Inflammatory macrophage (primary cell): ENCODE data around the gene TUSC2.

Experiments used
- DNase-seq, 2 donors: peaks; one replicate each; pipeline ENCODE4 v3.0.0-alpha.2; 2020 to 2022
- total RNA-seq, 18 experiments: gene quantifications; one replicate each; lab custom pipeline; 2026; ENCODE audit warnings: mixed read lengths in 6 of 18, inconsistent platforms in 2 of 18; lab: John Stamatoyannopoulos, UW

Gene TUSC2, protein sequence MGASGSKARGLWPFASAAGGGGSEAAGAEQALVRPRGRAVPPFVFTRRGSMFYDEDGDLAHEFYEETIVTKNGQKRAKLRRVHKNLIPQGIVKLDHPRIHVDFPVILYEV
- total RNA-seq = 9.5 to 35.8 (median 21.1) reads per million in 18 experiments

DNA sequence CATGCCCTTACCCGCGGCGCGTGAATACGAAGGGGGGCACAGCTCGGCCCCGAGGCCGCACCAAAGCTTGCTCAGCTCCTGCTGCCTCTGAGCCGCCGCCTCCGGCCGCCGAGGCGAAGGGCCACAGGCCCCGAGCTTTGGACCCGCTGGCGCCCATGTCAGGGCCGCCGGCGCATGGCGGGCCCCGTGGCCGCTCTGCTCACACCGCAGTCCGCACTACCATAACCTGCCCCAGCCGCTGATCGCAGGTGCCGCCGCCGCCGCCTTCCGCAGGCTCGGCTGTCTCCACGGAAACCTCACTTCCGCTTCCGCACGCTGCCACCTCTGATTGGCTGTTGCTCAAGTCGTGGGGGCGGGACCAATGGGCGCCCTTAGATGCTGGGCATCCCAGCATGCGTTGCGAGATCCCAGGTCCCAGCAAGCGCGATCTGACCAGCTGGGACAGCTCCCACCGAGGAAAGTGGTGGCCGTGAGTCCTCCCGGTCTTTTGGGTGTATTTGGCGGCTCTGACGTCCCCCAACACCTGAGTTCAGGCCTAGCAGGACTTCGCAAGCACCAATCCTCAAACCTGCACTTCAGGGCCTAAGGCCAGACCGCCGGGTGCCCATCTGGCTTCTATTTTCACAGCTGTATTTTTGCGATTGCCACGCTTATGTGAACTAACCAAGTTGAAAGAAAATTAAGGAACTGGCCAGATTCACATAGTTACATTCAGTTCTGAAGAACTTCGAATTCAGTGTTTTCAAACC lies at the start of gene TUSC2:
Gene TUSC2 (minus strand): TSS at position 281 of the 749 bp plus-strand sequence. CDS start 124 bp downstream, at position 157.
- peak; percentile 97 to 98 for DNase-seq

DNA sequence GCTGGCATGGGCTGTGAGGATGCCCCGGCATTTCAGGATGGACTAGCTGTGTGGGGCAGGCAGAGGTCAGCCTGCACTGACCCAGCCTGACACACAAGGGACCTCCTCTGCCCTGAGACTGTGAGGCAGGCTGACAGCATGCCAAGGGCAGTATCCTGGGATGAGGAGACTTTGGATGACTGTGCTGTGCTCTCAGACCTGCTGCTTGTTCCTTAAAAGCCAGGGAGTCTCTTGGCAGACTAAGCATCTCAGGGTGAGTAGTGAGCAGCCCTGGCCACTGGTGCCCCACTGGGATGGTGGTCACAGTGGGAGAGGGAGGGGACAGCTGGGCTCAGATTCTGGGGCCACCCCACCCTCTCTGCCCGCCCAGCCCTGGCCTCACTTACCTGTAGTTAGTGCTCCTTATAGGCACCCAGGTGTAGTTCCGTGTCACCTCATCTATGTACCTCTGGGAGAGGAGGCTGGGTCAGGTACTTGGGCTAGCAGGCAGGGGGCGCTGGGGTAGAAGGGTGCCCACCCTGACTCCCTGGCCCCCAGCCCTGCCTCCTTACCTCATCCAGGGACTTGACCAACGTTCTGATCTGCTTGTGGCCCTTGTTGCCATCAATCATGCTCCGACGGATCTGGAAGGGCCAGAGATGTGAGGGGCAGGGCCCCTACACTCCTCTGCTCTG lies 47.4 kb upstream of the TUSC2 start:
- no peak for DNase-seq

DNA sequence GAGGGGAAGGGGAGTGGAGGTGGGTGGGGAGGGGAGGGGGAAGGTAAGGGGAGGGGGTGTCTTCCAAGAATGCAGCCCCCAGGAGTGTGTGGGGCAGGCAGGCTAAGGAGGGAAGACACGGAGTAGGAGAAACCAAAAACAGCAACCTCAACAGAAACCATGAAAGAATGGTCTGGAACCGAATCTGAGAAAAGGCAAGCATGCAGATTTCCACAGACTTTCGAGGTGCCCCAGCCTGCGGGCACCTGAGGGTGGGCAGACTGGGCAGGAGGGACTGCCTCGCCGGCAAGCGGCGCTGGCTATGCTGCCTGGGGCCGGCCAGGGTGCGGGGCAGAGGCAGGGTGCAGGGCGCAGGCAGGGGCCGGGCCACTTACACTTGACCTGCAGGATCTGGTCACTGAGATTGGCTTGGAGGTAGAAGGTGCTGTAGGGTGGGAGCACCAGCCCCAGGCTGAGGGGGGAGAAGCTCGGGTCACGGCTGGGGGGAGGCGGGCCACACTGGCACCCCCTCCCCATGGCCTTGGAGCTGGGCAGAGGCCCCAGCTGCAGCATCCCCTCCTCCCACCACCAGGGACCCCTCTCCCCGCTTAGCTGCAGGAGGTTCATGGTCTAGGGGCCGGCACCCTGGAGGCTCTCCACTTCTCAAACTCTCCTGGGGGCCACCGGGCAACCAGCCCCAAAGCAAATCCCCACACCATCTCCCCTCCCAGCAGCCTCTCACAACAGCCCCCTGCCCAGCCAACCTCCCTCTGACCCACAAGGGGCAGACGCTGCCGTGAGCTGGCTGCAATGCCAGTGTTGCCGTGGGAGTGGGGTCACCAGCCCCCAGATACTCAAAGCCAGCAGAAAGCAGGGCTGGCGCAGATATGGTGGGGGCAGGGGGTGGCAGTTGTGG lies 46.6 kb upstream of the TUSC2 start:
- no peak for DNase-seq

DNA sequence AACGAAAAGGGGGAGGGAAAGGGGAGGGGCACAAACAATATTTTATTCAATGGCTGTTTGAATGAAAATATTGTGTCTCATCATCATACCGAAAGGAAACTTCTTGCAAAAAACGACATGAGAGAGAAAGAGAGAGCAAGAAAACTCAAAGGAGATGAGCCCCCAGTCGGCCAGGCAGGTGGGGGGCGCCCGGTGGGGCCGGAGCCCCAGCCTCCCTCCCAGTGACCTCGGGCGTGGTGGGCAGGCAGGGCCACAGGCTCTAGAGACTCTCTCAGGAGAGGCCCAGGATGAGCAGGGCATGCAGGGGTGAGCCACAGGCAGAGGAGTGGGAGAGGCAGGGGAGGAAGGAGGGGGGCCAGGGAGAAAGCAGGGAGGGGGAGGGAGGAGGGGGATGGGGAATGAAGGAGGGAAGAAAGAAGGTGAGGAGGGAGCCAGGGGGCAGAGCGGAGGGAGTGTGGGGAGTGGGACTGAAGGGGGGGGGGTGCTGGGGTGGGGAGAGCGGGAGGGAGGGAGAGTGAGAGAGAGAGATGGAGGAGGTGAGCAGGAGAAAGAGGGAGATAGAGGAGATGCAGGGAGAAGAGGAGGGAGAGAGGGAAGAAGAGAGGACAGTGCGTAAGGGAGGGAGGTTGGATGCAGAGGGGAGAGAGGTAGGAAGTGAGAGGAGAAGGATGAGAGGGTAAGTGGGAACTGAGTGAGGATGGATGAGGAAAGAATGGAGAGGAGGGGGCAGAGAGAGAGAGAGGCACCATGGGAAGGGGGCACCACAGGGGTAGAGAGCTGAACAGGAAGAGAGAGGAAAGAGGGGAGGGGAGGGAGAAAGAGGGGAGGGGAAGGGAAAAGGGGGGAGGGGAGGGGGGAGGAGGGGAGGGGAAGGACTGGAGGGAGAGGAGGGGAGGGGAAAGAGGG lies 45.4 kb upstream of the TUSC2 start:
- DNase-seq = no peak

DNA sequence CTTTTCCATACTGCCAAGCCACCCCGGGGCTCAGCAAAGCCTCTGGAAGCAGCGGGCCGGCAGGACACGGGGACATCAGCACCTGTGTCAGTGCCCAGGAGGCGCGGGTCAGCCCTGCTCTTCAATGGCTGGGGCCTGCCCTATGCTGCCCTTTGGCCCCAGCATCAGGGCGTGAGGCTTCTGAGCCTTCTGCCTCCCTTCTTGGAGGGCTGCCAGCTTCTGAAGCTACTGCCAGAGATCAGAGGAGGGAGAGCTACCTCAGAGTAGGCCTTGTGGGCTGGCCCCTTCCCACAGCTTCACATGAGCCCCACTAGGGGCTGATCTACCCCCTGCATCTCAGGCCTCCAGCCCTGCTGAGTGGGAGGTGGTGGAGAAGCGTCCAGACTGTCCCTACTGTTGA lies 44.3 kb upstream of the TUSC2 start:
- DNase-seq = no peak

DNA sequence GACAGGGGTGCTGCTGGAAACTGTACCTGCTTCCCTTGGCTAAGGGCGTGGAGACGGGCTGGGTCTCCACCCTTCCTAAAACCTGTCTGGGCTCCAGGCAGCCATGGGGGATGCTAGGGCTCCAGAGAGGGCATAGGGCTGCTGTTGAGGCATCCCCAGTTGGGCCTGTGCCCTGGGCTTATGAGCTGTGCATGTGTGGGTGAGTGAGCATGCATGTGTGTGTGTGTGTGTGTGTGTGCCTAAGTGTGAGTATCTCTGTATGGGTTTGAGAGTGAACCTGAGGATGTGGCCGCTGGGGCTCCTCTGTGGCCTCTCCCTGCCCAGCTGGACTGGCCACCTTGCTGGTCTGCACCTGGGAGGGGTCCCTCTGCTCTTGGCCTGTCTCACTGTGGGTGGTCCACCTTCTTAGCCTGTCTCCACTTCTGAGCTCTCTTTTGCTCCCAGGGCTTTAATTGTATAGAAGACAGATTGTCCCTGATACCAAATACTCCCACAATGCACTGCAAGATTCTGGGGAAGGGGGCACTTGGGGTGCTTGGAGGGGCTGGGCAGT lies 43.2 kb upstream of the TUSC2 start:
- no peak for DNase-seq

DNA sequence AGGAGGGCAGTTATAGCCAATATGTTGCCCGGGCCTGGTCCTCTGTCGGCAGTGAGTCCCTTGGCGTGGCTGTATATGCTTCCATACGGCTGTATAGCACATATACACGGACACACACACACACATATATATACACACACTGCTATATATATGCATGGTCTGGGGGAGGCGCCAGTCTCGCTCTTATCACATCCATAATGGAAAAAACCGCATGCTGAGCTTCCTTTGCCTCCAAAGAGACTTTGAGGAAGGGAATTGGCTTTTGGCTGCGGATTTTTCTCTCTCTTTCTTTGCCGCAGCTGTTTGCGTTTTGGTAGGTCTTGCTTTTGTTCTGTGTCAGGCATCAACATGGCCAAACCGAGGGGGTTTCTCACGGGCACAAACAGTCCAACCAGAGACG lies 42.6 kb upstream of the TUSC2 start:
- DNase-seq = peak in 1 of 2 donors; percentile 19

DNA sequence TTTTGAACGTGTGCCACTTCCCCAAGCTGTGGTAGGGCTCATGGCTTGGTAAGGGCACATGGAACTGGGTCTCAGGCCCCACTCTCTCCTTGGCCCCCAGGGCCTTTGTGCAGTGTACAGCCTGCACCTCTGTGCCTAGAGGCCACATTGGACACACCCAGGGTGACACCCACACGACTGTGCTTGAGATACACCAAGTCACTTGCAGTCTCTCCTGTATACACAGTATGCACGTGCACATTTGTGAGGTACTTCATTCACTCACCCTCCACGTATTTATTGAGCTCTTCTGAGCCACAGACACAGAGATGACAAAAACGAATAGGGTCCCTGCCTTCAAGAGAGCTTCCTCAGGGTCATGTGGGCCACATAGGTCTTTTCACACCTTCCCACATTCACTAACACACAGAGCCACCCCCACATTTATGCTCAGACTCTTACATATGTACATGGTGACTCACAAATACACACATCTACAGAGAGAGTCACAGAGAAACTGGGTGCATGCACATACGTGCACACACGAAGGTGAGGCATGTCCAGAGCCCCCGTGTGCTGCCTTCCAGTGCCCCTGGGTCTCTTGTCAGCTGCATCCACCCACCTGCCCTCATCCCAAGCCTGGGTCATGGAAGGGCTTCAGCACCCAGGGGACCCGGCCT lies 41.1 kb upstream of the TUSC2 start:
- DNase-seq = no peak

DNA sequence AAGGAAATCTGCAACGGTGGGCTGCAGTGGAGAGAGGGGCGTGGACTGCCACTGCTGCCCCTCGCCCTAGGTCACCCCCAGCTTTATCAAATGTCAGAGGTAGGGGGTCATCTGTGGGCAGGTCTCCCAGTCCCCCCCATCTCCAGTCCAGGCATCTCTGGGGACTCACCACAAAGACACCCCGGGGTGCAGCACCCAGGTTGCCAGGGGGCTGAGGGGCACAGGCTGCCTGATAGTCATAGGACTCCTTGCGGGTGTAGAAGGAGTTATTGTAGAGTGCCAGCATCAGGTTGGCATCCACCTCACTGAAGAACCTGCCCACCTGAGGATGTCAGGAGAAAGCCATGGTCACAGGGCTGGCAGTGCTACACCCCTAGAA lies 37.8 kb upstream of the TUSC2 start:
- no peak for DNase-seq

DNA sequence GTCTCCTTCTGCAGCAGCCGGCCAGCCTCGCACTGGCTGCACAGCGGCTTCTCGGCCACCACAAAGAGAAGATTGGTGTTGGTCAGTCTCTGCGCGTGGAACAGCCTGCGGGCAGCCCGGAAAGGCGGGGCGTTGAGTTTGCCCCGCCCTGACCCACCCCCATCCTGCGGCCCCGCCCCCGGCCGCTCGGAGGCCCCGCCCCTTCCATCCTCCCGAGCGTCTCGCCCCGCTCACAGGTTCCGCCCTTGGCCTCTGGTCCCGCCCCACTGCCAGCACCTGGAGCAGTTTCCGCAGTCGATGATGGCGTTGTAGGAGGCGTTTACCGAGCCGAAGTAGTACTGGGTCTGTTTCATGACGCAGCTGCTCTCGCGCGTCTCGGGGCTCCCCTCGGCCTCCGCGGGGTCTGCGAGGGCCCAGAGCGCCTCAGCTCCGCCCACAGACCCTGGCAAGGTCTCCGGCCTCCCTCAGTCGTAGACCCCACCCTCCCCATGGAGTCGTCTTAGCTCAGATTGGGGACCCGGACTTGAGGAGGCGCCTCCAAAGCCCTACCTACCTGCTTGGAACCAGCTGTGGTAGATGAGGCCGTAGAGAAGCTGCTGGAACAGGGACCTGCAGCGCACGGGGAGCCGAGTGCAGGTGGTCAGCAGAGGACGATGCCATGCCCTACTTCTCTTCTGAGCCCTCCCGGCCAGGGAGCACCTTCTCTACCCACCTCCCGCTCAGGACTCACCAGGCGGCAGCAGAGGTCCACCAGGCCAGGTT lies 37.2 kb upstream of the TUSC2 start:
- peak; percentile 58 to 75 for DNase-seq

DNA sequence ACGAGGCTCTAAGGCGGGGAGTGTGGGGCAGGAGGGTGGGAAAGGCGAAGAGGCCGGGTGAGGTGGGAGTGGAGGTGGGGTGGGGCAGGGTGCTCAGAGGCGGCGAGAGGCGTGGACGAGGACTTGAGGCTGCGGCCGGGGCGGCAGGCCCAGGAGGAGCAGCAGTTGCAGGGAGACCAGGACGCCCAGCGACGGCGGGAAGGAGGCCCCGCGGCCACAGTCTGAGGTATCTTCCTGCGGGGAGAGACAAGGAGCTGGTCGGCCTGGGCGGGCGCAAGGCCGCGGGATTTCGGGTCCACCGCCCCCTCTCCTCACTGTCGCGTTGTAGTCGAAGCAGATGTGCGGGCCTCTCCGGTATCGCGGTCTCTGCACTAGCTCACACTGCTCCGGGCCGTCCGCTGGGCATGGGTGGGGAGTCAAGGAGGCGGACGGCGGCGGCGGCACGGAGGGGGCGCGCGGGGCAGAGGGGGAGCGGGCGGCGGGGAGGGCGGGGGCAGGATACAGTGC lies 36.6 kb upstream of the TUSC2 start:
- no peak for DNase-seq

DNA sequence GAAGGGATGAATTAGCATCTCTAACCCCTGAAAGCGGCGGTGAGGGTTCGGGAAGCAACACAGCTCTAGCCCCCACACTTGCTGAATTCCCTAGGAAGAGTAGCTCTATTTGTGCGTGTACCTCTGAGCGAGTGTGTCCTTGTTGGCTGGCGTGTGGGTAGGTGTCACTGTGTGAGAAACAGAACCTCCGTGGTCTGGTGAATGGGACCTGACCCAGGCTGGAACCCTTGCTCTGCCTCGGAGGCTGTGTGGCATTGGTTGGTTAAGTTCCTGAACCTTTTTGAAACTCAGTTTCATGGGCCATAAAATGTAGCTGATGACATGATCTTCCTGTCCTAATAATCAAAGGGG lies 31.7 kb upstream of the TUSC2 start:
- DNase-seq = no peak

DNA sequence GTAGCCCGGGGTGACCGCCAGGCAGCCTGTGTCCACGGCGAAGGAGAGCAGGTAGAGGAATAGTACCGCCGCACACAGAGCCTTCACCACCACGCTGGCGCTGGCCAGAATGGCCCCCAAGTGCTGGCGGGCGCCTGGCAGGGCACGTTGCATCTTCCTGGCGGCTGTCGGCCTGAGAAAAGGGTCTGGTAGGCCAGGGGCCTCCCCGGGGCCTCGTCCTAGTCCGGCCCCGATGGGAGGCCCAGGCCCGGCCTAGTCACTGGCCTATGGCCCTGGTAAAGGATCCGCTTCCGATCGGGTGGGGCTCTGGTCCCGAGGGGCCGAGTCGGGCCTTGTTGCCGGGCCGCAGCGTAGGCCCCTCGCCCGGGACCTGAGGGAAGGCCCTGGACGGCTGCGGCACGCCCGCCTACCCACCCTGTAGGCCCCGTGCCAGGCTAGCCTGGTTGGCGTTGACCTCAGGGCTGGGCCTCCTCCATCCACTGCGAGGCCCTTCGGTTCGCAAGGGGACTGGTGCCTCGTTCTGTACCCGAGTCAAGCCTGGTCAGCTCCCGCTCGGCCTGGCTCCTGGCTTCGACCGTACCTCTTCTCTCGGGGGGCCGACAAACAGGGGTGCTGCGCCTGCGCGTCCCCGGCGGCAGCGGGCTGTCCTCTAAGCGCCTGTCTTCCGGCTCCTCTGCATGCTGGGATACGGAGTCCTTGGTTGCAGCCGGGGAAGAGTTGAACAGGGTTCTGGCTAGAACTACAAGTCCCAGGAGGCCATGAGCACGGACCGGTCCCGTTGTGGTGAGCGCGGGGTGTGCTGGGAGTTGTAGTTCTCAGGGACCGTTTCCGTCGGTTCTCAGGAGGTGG lies 31.1 kb upstream of the TUSC2 start, which contains the start of gene TMEM115:
Gene TMEM115 (minus strand): TSS at position 611 of the 849 bp plus-strand sequence. CDS start 458 bp downstream, at position 153.
- DNase-seq = peak; percentile 98

DNA sequence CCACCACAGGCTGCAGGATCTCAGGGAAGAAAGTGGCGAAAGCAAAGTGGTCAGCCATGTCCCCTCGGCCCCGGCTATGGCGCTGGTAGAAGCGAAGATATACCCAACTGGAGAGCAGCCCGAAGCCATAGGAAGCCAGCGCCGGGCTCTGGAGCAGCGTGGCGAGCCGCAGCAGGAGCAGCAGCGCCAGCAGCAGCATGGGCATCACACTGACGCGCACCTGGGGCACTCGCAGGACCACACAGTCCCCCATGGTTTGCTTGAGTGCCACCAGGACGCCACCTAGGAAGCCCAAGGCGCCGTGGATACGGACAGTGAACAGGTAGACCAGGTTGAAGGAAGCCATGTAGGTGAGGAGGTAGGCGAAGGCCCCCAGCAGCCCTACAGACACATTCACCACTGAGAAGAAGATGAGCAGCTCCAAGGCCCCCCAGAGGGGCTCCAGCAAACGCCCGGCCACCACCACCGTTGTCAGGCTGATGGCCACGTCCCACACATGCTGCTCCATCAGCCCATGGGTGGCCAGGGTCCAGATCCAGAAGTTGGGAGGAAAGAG lies 30.4 kb upstream of the TUSC2 start:
- no peak for DNase-seq

DNA sequence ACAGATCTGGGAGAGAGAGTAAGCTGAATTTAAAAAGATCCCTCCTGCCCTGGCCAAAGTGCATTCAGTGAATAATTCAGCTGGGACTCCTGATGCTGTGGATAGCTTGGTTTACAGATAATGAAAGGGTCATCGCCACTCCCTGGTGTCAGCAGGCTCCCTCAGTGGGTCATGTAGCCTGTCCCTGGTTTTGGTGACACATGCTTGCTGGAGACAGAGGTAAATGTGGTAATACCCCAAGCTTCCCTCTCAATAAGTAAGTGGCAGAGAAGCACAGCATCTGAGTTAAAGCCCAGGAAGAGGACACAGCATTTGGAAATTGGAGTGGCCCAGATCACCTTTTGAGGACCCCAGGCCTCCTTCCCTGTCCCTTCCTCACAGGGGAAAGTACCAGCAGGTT lies 29.5 kb upstream of the TUSC2 start:
- DNase-seq = peak; percentile 11 to 29

DNA sequence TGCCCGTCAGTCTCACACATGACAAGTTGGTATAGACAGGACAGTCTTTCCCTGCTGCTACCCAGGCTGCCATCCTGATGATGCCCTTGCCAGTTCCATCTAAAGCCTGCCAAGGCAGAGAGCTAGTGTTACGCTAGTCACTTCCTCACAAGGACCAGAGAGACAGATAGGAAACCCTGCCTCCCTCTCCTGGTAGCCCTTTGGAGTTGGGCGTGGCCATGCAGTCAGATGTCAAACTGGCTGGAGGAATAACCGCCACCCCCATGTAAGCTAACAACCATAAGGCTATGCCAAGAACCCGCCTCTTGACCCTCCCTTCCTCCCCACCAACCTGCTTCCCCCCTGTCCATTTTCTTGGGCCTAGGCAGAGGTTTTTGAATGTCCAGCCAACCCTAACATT lies 28.5 kb upstream of the TUSC2 start:
- peak; percentile 69 to 73 for DNase-seq

DNA sequence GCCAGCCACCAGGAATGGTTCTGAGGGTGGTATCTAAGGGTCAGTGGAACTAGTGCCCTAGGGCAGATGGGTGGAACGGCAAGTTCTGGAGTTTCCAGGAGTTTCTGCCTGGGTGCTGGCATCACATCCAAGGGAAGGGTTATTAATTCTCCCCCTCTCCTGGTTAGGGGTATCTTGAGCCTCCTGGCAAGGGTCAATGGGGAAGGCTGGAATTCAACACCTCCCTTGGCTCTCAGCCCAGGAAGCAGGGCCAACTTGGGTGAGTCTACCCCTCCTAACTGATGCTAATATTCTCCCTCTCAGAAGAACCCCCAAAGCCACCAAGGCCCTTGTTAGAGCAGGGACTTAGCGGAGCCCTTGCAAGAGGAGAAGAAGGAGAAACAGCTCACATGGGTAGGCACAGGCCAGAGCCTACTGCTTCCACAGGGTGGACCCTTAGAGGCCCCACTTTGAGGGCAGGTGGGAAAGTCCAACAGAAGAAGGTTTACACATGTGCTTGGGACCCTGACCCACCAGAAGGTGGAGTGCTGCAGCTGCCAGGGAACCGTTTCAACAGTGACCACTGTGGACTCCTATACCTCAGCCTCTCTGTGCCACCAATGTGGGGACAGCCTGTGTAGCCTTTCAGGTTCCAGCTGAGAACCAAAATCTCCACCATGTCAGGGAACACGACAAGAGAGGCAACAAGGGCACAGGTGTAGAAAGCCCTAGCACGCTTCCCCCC lies 28.0 kb upstream of the TUSC2 start:
- DNase-seq = no peak

DNA sequence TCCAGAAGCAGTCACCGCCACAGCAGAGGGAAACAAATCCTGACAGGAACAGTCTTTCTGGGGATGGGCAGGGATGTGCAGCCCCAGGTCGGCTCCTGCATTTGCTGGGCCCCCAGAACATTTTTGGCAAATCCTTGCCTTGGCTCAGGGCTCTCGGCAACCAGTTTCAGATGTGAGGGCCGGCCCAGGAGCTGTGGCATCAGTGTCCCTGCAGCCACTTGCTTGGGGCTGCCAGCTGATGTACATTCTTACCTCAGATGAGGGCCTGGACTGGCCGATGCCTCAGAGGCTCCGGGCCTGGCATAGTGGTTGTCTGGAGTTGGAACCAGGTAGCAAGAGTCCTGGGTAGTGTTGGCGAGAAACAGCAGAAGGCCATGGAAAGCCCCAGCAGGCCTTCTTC lies 26.8 kb upstream of the TUSC2 start:
- no peak for DNase-seq
